IPS-NIHi11 (cell line): Measurements from ENCODE around the gene TUBGCP2.

ENCODE experiments used
- DNase-seq: peaks from one replicate; pipeline ENCODE4 v3.0.0; 2012; ENCODE audit warnings: mixed read lengths, low spot score

The TUBGCP2 gene

DNA sequence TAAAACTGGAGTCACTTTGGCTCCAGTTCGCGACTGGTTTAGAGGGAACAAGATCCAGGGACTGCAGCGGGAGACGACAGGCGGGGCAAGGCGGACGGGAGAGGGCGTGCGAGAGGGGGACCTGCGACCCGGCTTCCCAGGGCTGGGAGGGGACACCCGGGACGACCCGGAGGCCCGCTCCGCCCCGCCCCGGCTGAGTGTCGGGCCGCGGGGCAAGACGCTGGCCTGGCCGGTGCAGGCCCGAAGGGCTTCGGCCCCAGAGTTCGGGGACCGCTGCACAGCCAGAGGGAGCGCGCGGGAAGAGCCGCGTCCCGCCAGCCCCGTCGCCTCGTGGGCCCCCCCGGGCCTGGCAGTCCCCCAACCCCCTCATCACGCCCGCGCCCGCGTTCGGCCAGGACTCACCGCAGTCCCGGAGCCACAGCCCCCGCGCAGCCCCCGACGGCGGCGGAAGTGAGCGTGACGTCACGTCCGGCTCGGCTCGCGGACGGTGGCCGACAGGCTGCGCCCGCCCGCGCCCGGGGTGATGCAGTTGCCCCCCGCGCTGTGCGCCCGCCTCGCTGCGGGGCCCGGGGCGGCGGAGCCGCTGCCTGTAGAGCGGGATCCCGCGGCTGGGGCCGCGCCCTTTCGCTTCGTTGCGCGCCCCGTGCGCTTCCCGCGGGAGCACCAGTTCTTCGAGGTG lies at the start of gene TUBGCP2, which contains the start of gene ZNF511:
Gene TUBGCP2 (minus strand): TSS at position 452 of the 679 bp plus-strand sequence. CDS start 5,931 bp downstream, outside the sequence.
Gene ZNF511 (plus strand): TSS at position 494 of the 679 bp plus-strand sequence. CDS start 30 bp downstream, at position 524.
- peak; percentile 92 for DNase-seq

GRCh38 chr10:133357285-133358161 lies 48.9 kb upstream of the TUBGCP2 start, which contains the start of gene FUOM:
Gene FUOM, minus strand, starts transcription at chr10:133358019. Its CDS starts 12 bp downstream, at chr10:133358007.
- peak; percentile 99 for DNase-seq

- DNase-seq: no peak
Observed at GRCh38 chr10:133356549-133357284, 48.0 kb upstream of the TUBGCP2 start.

- no peak for DNase-seq
Observed at GRCh38 chr10:133355991-133356390, 47.3 kb upstream of the TUBGCP2 start.

DNA sequence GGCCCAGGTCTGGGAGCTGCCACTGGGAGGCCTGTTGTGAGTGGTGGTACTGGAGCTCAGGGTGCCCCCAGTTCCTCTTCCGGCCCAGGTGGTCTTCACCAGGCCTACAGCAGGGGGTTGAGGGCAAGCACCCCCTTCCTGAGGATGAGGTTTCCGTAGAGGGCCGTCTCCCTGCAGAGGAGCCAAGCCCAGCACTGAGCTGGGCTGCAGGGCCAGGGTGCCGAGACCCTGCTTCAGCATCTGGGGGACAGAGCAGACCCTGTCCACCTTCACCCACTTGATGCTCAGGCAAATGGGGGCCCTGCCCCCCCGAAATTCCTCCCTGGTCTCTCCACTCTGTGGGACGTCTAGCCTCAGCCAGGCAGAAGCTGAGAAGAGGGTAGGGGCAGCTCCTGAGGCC lies 46.6 kb upstream of the TUBGCP2 start:
- no peak for DNase-seq

DNA sequence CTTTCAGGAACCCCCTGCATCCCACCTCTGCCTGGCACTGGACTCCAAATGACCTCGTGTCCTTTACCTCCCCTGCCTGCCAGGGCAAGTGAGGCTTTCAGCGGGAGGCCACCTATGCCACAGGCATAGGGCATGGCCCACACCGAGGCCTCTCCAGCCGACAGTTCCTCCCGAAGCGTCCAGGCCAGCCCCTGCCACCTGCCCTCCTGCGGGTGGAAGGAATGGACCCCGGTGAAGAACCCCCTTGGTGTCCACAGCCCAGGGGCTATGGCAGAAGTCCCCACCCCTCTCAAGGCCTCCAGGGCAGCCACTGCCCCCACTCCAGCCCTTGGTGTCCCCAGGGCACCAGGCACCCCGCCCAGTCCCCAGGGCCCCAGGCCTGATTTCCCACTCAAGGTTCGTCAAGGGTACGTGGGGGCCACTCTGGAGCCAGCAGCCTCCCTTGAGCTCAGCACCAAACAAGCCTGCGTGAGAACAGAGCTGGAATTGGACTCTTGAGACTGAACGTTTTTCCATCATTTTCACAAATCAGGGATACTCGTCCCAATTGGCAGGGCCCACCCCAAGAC lies 46.1 kb upstream of the TUBGCP2 start:
- no peak for DNase-seq

DNA sequence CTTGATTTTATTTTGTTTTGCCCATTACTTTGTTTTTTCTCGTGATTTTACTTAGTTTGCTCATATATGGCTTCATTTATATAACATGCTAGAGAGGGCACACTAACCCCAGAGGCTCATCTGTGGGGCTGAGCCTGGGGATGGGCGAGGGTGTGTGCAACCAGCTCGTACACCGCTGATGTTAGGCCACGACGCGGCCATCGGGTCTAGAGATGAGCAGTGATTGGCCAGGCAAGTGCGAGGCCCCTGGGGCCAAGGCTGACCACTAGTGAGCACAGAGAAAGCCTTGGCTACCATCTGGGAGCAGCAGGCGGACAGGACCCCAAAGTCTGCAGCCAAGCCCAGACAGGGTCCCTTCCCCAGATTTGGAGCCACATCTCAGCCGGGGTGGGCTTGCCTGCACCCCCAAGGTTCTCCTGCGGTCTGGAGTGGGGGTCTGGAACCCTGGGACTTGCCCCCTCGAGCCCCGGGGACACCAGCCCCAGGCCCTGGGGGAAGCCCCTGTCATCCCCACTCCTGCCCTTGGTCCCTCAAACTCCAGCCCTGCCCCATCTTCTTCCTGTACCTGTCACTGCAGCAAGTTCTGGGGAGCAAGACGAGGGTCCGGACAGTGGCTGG lies 45.4 kb upstream of the TUBGCP2 start:
- DNase-seq: no peak

GRCh38 chr10:133353202-133353959 lies 44.7 kb upstream of the TUBGCP2 start:
- DNase-seq: no peak

GRCh38 chr10:133351408-133352318 lies 43.0 kb upstream of the TUBGCP2 start:
- peak; percentile 55 for DNase-seq

- DNase-seq: no peak
Observed at GRCh38 chr10:133350950-133351329, 42.3 kb upstream of the TUBGCP2 start.

DNA sequence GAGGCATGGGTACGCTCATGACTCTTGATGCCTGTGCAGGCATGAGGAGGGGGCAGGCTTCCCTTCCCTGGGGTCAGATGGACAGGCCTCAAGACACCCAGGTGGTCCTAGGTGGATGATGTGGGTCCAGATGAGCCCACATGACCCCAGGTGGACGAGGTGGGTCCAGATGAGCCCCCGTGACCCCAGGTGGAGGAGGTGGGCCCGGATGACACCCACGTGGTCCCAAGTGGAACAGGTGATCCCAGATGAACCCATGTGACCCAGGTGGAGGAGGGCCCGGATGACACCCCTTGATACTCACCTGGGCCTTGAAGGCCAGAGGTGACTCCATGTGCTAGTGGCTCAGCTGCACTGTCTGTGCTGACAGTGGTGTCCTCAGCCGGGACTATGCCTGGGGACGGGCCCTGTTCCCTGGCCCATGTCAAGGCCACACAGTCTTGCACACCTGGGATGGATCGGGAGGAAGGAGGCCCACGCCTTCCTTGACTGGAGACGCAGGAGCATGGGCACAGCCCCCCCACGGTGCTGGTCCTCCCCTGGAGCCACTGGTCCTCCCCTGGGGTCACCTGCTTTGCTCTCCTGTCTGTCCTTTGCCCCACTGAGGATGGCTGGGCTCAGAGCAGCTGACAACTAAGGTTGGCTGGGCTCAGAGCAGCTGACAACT lies 41.7 kb upstream of the TUBGCP2 start:
- no peak for DNase-seq

DNA sequence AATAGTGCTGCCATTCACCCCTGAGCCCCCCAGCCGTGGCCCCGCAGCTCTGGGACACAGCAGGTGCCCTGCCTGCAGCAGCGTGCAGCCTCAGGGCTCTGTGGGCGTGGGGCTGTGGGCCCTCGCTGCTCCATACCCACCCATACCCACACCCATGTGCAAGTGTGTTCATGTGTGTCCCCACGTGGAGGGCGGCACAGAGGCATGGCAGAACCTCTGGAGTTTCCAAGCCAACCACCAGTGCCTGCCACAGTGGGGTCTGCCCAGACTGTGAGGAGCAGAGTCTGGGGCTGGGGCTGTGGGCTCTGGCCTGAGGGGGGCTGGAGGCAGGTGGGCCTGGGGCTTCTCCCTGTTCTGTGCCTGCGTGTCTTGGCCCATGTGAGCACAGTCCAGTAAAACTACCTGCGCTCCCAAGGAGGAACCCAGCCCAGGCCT lies 40.9 kb upstream of the TUBGCP2 start:
- DNase-seq: no peak

DNA sequence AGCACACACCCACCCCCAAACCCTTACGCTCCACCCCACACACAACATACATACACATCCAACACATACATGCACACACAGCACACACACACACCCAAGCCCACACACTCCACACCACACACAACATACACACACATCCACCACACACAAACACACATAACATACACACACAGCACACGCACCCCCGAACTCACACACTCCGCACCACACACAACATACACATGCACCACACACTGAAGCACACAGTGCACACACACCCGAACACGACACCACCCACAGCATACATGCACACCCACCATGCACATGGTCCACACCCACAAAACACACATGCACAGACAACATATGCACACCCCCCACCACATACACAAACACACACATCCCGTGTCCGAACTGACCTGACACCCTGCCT lies 40.5 kb upstream of the TUBGCP2 start:
- DNase-seq: no peak

DNA sequence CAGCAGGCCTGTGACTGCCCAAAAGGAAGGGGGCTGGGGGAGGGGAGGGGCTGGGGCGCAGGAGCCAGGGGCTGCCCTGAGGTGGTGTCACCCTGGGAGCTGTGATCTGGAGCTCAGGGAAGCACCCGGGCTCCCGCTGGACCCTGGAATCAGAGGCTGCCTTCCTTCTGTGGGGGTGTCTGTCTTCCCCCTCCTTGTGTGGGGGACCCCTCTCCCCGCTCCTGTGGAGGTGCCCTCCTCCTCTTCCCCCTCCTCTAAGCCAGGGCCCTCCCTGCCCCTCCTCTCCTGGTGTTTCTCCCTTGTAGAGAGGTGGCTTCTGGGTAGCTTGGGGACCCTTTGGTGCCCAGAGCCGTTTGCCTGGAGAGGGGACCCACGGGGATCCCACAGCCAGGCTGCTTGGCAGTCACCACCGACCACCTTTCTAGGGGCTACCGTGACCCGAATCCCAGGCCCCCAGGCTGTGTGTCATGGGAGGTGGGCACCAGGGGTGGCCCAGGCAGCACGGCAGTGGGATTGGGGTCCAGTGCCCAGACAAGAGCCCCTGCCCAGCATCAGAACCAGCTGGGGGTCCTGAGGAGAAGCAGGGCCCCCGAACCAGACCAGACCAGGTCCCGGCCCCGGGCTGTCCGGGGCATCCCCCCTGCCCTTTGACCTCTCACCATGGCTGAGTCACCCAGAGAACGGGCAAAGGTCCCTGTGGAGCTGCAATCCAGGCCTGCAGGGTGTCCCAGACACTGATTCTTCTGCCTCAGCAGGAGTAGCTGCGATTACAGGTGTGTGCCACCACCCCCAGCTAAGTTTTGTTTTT lies 39.2 kb upstream of the TUBGCP2 start:
- DNase-seq: no peak

- DNase-seq: no peak
Observed at GRCh38 chr10:133346413-133346812, 37.7 kb upstream of the TUBGCP2 start.

DNA sequence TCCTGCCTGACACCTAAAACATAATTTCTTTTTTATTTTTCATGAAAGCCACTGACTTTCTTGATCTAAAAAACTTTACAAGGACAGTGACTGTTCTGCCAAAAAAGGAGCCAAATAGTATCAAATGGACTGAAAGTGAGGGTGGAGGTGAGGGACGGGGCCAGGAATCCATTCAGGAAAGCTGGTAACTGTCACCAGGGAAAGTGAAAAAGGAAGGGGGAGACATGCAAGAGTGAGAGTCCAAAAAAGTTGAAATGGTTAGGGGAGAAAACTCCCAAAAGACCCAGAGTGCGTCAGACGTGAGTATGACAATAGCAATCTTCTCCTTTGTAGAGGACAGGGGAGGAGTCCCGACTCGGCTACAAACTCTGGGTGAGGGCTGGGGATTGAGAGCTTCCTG lies 35.6 kb upstream of the TUBGCP2 start:
- no peak for DNase-seq

DNA sequence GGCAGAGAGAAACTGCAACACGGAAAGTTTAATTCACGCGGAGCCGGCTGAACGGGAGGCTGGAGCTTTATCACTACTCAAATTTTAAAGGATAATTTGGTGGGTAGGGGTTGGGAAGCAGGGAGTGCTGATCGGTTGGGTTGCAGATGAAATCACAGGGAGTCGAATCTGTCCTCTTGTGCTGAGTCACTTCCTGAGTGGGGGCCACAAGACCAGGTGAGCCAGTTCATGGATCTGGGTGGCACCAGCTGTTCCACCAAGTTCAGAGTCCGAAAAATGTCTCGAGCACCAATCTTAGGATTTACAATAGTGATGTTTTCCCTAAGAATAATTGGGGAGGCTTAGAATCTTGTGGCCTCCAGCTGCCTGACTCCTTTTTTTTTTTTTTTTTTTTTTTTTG lies 34.9 kb upstream of the TUBGCP2 start:
- DNase-seq: no peak

- no peak for DNase-seq
Observed at GRCh38 chr10:133342942-133343341, 34.3 kb upstream of the TUBGCP2 start.
